NCI-H510A (cell line): Measurements from ENCODE around the gene CFHR3.
A peak's percentile ranks its signal among the peaks of the same experiment; 100 is the strongest.
"Not testable (repeated sequence)": the region's sequence is repeated elsewhere in the genome, so short reads cannot be mapped to it uniquely, and the experiment has no call there.

Experiments
- DNase-seq: peaks from one replicate; lab custom pipeline; 2025; lab: John Stamatoyannopoulos, UW

The CFHR3 gene

DNA sequence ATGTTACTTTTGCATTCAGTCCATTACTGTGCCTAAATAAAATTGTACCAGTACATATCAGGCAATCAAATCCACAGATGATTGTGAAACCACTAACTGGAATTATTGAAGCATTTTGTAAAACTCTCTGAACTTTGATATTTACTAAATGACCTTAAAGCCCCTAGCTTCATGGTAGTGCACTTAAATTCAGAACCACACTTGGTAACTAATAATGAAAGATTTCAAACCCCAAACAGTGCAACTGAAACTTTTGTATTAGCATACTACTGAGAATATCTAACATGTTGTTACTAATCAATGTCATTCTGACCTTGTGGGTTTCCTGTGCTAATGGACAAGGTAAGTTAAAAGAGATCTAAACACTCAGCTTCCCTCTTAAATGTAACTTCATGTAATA, at the start of gene CFHR3:
Gene CFHR3, plus strand, starts transcription at position 238 of the 400 bp plus-strand sequence. Its CDS starts 47 bp downstream, at position 285.
- no peak for DNase-seq

DNA sequence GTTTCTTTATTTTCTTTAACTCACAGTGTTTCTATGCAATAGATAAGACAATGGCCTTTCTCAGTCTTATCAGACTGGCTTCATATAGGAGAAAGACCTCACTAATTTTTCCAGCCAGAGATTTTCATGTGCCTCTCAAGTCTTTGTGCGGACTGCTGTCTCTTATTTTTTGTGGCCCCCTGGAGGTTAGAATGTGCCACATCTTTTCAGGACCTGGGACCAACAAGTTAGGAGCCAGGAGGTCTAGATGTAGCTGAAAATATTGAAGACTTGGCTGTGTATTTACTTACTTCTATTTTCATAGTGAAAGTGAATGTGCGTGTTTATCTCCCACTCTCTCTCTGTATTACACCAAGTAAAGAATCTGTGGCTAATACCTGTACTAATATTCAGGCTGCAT, 42.1 kb upstream of the CFHR3 start:
- DNase-seq: no peak

DNA sequence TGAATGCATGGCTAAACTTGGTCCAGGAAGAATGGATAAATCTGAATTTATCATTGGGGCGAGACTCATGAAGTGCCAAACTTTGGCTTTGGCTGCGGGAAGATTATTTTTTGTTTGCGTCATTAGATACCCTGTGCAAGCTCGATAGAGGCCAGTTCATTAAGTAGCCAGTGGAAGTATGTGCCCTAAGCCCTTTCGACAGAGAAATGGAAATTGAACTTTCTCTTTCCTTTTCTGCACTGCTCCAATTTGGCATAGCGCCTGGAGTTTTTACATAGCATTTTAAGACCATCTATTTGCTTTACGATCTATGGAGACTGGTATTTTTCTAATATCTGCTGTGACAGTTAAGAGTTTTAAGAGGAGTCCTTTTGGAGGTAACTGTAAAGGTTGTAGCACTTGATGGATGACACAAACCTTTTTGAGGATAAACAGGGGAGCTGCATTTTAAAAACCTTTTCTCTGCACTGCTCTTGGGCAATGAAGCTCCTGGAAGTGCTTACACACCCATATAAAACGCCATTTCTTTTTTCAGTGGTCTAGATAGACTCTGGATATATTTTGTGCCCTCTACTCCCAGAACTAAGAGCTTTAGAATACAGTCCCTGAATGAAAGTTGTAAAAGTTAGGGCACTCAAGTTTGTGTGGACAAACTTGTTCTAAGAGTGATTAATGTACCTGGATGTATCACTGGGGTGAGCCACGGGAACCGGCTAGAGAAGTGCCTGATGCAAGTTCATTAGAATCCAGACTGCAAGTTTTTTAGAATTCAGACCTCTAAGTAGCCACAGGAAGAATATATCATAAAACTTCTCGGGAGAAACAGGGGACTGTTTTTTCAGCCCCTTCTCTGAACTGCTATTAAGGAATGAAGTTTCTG, 41.3 kb upstream of the CFHR3 start:
- DNase-seq: no peak

DNA sequence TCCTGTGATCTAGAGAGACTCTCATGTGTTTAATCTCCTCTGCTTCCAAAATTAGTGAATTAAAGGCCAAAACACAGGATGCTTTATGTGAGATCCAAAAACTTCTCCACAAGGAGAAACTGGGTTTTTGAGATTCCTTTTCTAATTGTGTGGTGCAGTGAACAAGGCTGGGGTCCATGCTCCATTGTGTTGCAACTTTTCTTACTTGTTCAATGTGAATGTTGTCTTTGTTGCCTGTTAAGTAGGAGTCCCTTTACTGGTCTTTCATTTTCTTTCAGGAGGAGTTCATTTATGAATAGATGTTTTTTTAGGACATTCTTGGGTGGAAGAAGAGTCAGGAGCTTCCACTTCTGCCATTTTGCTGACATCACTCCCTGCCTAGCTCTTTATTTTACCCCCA, 40.6 kb upstream of the CFHR3 start:
- no peak for DNase-seq

DNA sequence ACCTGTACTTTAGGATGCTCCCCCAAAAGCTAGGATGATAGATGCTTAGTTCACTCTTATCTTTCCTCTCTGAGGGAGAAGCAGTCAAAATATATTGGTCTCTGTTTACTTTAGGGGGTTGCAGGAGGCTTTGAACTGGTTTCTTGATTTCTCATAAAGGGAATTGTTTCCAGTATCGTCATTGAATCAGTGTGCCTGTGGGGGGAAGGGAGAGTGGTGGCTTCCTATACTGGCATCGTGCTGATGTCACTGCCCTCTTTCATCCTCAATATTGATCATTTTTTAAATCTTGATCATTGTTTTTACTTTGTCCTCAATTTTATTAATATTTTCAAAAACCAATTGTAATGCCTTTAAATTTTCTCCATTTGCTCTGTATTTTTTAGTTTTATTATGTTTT, 40.2 kb upstream of the CFHR3 start:
- no peak for DNase-seq

DNA sequence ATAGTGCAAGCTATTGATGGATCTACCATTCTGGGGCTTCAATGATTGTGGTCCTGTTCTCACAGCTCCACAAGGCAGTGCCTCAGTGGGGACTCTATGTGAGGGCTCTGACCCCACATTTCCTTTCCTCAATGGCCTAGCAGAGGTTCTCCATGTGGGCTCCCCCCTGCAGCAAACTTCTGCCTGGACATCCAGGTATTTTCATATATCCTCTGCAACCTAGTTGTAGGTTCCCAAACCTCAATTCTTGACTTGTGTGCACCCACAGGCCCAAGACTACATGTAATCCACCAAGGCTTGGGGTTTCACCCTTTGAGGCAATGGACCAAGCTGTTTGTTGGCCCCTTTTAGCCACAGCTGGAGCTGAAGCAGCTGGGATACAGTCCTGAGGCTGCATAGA, 35.9 kb upstream of the CFHR3 start:
- DNase-seq: no peak

DNA sequence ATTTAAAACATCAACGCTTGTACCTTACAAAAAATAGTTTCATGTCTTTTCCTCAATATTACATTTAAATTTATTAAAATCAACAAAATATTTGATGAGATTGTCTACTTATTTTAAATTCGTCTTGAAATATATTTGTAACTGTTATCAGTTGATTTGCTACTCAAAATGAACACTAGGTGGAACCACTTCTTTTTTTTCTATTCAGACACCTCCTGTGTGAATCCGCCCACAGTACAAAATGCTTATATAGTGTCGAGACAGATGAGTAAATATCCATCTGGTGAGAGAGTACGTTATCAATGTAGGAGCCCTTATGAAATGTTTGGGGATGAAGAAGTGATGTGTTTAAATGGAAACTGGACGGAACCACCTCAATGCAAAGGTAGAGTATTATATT, 31.4 kb upstream of the CFHR3 start:
- DNase-seq: peak; percentile 31

DNA sequence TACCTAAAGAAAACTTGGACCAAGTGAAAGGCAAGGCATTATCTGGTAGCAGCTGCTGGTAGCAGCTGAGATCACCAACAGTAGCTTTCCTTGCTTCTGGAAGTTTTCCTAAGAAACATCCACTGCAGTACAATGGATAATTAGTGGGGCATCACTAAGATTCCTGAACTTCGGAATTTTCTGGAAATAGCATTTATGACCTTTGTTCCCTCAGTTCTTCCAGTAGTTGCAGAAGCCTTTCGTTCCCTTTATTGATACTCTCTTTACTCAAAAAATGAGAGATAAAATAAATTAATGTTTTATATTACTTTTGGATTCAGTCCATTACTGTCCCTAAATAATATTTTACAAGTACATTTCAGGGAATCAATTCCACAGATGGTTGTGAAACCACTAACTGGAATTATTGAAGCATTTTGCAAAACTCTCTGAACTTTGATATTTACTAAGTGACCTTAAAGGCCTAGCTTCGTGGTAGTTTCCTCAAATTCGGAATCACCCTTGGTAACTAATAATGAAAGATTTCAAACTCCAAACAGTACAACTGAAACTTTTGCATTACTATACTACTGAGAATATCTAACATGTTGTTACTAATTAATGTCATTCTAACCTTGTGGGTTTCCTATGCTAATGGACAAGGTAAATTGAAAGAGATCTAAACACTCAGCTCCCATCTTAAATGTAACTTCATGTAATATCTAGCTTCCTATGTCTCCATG, 9.5 kb upstream of the CFHR3 start:
- DNase-seq: not testable (repeated sequence)

DNA sequence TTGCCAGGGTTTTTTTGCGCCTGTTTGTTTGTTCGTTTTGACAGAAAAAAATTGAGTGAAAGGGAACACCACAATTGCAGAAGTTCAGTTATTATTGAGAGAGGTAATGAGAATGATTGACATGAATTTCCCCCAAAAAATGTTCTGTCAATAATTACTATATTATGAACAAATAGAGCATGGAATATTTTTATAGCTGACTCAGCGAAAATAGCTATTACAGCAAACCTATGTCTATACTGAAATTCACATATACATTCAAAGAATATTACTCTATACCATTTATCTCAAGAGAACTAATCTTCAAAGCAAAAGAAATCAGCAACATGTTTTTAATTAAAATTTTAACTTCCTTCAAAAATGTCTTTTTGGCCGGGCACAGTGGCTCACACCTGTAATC, 4.8 kb upstream of the CFHR3 start:
- not testable (repeated sequence) for DNase-seq

DNA sequence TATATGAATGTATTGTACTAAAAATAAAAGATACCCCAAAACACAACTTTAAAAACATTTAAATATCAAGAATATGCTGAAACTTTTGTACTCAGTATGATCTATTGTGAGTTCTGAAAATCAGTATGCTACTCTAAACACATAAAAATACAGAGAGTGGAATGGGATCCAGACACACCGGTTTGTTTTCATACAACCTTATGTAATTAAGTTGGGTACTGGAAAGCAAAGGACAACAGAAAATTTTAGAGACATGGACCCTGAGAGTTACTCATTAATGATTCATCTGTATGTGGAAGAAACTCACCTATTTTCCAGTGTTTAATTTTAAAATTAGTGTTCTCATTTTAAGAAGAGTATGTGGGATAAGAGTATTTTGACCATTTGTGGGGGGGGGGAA, 927 bp upstream of the CFHR3 start:
- DNase-seq: no peak

DNA sequence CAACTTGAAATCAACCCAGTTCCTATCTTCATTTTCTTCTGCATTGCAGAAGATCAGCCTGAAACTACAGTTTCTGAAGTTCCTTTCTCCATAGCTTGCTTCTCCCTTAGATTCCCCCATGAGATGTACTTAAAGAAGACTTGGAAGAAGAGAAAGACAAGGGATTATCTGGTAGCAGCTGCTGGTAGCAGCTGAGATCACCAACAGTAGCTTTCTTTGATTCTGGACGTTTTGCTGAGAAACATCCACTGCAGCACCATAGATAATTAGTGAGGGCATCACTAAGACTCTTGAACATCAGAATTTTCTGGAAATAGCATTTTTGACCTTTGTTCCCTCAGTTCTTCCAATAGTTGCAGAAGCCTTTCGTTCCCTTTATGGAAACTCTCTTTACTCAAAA, 465 bp upstream of the CFHR3 start:
- DNase-seq: no peak

DNA sequence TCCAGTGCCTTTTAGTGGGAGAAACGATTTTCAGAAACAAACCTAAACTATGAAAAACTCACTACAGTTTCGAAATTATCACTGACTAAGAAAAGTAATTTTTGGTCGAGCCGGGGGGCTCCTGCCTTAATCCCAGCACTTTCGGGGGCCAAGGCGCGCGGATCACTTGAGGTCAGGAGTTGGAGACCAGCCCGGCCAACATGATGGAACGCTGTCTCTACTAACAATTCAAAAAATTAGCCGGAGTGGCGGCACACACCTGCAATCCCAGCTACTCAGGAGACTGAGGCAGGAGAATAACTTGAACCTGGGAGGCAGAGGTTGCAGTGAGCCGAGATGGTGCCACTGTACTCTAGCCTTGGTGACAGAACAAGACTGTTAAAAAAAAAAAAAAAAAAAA, 3.0 kb downstream of the CFHR3 start:
- DNase-seq: no peak

DNA sequence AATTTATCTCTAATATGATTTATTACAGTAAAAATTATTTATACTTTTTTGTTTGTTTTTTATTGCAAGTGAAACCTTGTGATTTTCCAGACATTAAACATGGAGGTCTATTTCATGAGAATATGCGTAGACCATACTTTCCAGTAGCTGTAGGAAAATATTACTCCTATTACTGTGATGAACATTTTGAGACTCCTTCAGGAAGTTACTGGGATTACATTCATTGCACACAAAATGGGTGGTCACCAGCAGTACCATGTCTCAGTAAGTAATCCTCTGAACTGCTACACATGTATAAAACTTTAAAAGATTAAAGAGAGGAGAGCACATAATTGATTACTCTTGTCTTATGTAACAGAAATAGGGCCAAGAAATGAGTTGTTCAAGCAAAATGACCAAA, 4.5 kb downstream of the CFHR3 start:
- DNase-seq: no peak

DNA sequence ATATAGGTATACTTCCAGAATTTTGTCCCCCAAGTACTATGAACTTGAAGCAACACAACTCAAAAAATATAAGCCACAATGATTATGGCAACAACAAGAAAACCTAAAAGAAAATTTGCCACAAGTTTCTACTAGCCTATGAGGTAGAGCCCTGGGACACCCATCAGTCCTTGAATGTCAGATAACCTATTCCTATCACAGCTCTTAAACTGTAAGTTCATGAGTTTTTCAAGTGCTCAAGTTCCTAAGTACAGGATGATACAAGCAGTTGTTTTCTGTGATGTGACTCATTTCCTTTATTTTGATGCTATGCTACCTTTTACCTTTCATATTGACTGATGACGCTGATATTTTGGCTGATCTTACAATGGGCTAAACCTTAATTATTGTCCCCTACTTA, 16.6 kb downstream of the CFHR3 start:
- DNase-seq: not testable (repeated sequence)

DNA sequence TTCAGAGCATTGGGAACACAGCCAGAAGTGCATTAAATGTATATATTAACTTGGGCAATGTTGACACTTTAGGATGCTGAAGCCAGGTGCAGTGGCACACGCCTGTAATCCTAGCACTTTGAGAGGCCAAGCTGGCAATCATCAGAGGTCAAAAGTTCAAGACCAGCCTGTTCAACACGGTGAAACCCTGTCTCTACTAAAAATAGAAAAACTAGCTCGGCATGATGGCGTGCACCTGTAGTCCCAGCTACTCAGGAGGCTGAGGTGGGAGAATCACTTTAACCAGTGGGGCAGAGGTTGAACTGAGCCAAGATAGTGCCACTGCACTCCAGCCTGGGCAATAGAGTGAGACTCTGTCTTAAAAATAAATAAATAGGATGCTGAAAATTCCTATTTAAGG, 19.5 kb downstream of the CFHR3 start:
- DNase-seq: peak; percentile 29

DNA sequence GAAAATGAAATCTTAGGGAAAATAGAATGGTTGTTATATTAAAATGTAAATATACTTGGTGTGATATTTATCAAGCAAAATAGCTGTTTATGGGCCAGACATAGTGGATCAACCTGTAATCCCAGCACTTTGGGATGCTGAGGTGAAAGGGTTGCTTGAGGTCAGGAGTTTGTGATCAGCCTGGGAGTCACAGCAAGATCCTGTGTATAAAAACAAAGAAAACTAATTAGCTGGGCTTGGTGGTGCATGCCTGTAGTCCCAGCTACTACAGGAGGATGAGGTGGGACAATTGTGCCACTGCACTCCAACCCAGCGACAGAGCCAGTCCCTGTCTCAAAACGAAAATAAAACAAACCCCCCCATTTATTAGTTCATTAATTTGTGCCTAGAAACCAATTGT, 23.3 kb downstream of the CFHR3 start:
- no peak for DNase-seq

DNA sequence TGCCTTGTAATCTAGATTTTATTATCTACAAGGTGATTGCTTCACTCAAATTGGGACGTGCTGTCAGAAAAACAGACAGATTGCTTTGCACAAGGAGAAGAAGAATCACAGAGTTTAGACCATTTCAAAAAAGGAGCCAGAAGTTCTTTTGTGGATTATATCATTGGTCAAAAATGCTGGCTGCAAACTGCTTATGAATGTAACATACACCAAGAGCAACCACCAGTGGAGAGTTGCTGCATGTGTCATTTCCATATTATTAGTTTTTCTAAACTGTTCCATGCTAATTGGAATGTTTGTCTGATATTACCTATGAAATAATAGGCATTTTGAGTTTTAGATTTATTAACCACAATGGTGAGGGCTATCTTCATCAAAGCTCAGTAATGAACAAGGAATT, 27.3 kb downstream of the CFHR3 start:
- not testable (repeated sequence) for DNase-seq

DNA sequence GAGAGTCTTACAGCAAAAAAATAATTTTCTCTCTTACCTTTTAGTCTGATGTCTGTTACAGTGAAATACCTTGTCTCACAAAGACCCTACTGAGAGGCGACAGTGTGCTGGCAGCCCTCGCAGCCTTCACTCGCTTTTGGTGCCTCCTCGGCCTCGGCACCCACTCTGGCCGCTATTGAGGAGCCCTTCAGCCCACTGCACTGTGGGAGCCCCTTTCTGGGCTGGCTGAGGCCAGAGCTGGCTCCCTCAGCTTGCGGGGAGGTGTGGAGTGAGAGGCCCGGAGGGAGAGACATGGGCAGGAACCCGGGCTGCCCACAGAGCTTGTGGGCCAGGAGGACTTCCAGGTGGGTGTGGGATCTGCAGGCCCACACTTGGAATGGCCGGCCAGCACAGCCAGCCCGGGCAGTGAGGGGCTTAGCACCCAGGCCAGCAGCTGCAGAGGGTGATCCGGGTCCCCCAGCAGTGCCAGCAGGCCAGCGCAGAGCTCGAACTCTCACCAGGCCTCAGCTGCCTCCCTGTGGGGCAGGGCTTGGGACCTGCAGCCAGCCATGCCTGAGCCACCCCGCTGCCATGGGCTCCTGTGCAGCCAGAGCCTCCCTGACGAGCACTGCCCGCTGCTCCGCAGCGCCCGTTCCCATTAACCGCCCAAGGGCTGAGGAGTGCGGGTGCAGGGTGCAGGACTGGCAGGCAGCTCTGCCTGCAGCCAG, 34.0 kb downstream of the CFHR3 start:
- DNase-seq: no peak

DNA sequence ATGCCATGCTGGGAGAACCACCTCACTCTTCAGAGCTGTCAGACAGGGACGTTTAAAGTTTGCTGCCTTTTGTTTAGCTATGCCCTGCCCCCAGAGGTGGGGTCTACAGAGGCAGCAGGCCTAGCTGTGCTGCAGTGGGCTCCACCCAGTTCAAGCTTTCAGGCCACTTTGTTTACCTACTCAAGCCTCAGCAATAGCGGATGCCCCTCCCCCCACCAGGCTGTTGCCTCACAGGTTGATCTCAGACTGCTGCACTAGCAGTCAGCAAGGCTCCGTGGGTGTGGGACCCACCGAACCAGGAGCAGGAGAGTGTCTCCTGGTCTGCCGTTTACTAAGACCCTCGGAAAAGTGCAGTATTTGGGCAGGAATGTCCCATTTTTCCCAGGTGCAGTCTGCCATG, 42.8 kb downstream of the CFHR3 start:
- peak; percentile 13 for DNase-seq

DNA sequence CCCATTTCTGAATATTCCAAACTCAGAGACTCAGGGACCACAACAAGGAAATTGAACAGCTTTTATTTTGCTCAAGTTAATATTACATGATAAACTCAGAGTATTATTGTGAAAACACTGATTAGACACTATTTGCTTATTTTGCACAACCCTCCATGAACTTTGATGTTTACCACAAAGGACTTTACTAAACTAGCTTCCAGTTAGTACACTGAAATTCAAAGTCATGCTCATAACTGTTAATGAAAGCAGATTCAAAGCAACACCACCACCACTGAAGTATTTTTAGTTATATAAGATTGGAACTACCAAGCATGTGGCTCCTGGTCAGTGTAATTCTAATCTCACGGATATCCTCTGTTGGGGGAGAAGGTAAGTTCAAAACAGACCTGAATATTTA, 44.9 kb downstream of the CFHR3 start, which contains the start of gene CFHR1:
Gene CFHR1, plus strand, starts transcription at position 201 of the 400 bp plus-strand sequence. Its CDS starts 114 bp downstream, at position 315.
- DNase-seq: not testable (repeated sequence)

DNA sequence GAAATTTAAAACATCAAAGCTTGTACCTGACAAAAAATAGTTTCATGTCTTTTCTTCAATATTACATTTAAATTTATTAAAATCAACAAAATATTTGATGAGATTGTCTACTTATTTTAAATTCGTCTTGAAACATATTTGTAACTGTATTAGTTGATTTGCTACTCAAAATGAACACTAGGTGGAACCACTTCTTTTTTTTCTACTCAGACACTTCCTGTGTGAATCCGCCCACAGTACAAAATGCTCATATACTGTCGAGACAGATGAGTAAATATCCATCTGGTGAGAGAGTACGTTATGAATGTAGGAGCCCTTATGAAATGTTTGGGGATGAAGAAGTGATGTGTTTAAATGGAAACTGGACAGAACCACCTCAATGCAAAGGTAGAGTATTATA, 53.2 kb downstream of the CFHR3 start:
- peak; percentile 1 for DNase-seq
